ENCODE data around the gene LMLN.
"Not testable (repeated sequence)": the region's sequence is repeated elsewhere in the genome, so short reads cannot be mapped to it uniquely, and the experiment has no call there.

LMLN gene

GRCh38 chr3:198081421-198081844 is 121.4 kb downstream of the LMLN start:
- no peak for DNase-seq

GRCh38 chr3:198082226-198082625 is 122.2 kb downstream of the LMLN start:
- DNase-seq: not testable (repeated sequence)

- no peak for DNase-seq
Observed at GRCh38 chr3:198088421-198088955, 128.5 kb downstream of the LMLN start.

DNA sequence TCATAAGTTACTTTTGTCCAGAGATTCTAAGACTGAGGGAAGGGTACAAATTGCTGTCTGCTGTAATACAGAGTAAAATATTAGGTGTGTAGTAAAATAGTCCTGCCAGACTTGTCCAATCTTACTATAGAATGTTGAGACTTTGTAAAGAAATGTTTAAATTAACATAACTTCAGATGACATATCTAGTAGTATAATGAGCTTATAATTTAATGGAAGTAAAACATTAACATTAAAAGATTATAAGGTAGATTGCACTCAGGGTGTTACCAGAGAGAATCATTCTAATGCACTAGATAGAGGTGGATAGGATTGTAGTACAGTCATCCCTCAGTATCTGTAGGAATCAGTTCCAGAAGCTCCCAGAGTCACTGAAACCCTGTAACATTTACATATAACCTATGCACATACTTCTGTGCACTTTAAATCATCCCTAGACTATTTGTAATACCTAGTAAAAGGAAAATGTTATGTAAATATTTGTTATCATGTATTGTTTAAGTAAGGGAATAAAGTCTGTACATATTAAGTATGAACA is 130.8 kb downstream of the LMLN start:
- no peak for DNase-seq

DNA sequence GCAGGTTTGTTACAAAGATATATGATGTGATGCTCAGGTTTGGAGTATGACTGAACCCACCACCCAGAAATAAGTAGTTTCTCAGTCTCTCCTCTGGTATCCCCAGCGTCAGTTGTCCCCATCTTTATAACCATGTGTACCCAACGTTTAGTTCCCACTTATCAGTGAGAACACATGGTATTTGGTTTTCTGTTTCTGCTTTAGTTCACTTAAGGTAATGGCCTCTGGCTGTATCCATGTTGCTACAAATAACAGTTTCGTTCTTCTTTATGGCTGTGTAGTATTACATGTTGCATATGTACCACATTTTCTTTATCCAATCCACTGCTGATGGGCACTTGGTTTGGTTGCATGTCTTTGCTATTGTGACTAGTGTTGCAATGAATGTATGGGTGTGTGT is 132.3 kb downstream of the LMLN start:
- no peak for DNase-seq

DNA sequence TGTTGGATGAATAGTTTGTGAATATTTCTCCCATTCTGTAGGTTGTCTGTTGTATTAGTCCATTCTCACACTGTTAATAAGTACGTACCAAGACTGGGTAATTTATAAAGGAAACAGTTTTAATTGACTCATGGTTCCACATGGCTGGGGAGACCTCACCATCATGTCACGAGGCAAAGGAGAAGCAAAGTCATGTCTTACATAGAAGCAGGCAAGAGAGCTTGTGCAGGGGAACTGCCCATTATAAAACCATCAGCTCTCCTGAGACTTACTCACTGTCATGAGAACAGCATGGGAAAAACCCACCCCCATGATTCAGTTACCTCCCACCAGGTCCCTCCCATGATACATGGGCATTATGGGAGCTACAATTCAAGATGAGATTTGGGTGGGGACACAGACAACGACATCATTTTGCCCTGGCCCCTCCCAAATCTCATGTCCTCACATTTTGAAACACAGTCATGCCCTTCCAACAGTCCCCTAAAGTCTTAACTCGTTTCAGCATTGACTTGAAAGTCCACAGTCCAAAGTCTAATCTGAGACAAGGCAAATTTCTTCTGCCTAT is 133.2 kb downstream of the LMLN start:
- DNase-seq: no peak

Data from activated CD8-positive, alpha-beta memory T cell treated with anti-CD3 and anti-CD28 coated beads, Interleukin-2, amount 50 U/mL, for 48 hours (primary cell).